ENCODE data around the gene JSRP1. TPM values are rescaled to one million over a fixed set of nuclear protein-coding genes. Genes with fewer than 3 reads are reported as not detected.

Gene JSRP1
- total RNA-seq: not detected

DNA sequence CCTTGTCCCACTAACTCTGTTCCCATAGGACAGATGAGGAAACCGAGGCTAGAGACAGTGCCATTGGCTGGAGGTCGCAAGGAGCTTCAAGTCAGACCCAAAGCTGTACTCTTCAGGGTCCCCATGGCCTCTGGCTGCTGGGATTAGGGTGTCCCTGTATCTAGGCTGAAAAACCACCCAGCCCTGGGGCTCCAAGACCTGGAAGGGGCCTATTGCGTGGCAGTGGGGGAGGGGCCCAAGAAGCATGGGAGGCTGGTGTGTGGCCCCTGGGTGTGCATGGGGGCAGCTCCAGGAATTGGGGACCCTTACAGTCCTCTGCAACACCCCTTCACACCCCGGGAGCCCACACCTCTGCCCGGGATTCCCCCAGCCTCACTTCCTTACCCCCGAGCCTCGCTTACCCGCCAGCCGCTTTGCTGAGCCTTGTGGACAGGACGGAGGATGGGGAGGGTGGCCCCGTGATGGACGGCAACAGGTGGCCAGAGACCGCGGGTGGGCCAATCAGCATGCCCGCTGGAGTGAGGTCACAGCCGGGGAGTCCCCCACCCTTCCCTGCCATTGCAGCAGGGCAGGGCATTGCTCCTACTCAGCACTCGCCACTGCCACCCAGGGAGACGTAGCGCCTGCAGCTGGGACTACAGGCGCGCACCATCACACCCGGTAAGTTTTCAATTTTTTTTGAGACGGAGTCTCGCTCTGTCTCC lies at the start of gene JSRP1:
Gene JSRP1 (minus strand): TSS at position 436 of the 704 bp plus-strand sequence. CDS start 1,103 bp downstream, outside the sequence.

GRCh38 chr19:2282062-2282861 lies 26.0 kb upstream of the JSRP1 start, which contains the start of gene PEAK3:
Gene PEAK3, minus strand, starts transcription at chr19:2282175. Its CDS starts 1,244 bp downstream, at chr19:2280931.

DNA sequence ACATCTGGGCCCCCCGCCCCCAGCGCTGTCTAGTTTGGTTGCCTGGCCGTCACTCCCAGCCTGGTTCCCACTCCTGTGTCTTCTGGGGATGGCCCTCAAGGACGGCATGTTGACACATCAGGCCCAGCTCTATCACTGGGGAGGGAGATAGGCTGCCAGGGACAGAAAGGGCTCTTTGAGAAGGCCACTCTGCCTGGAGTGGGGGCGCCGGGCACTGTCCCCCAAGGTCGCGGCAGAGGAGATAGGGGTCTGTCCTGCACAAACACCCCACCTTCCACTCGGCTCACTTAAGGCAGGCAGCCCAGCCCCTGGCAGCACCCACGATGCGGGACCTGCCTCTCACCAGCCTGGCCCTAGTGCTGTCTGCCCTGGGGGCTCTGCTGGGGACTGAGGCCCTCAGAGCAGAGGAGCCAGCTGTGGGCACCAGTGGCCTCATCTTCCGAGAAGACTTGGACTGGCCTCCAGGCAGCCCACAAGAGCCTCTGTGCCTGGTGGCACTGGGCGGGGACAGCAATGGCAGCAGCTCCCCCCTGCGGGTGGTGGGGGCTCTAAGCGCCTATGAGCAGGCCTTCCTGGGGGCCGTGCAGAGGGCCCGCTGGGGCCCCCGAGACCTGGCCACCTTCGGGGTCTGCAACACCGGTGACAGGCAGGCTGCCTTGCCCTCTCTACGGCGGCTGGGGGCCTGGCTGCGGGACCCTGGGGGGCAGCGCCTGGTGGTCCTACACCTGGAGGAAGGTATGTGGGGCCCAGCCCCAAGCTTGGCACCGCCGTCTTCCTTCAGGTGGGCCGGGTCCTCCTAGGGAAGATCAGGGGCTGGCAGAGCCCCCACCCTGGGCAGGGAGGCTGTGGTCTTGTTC lies 7.0 kb downstream of the JSRP1 start, which contains the start of gene AMH:
Gene AMH (plus strand): TSS at position 314 of the 857 bp plus-strand sequence. CDS start 10 bp downstream, at position 324.

GRCh38 chr19:2236314-2237050 lies 19.7 kb downstream of the JSRP1 start, which contains the start of the genes PLEKHJ1 and SF3A2:
Gene PLEKHJ1, minus strand, starts transcription at chr19:2236329. Its CDS starts 81 bp downstream, at chr19:2236248.
Gene SF3A2, plus strand, starts transcription at chr19:2236824. Its CDS starts 6,595 bp downstream, at chr19:2243419.

Small RNAs within 50 kb of the gene (small RNA-seq; reads per million reads assigned to genes)
- gene MIR1227: not detected

Other genes starting within 250 kb of the JSRP1 start
- 59.3 TPM for gene BTBD2, start 240.7 kb downstream of the JSRP1 start, total RNA-seq
- 20.8 TPM for gene MKNK2, start 205.2 kb downstream of the JSRP1 start, total RNA-seq
- 15.5 TPM for gene MOB3A, start 160.1 kb downstream of the JSRP1 start, total RNA-seq
- 8.5 TPM for gene IZUMO4, start 159.5 kb downstream of the JSRP1 start, total RNA-seq
- 78.4 TPM for gene AP3D1, start 104.9 kb downstream of the JSRP1 start, total RNA-seq
- gene DOT1L, start 92.5 kb downstream of the JSRP1 start, total RNA-seq: 7.6 TPM
- gene PLEKHJ1, start 20.1 kb downstream of the JSRP1 start, total RNA-seq: 49.8 TPM
- gene SF3A2, start 19.6 kb downstream of the JSRP1 start, total RNA-seq: 26.1 TPM
- 1.8 TPM for gene AMH, start 7.1 kb downstream of the JSRP1 start, total RNA-seq
- gene PEAK3, start 25.8 kb upstream of the JSRP1 start, total RNA-seq: not detected
- 5.8 TPM for gene LINGO3, start 51.7 kb upstream of the JSRP1 start, total RNA-seq
- 84.0 TPM for gene LSM7, start 72.2 kb upstream of the JSRP1 start, total RNA-seq
- 29.3 TPM for gene SPPL2B, start 72.3 kb upstream of the JSRP1 start, total RNA-seq
- gene TMPRSS9, start 103.8 kb upstream of the JSRP1 start, total RNA-seq: 0.23 TPM
- gene TIMM13, start 171.2 kb upstream of the JSRP1 start, total RNA-seq: 23.1 TPM
- 45.0 TPM for gene LMNB2, start 200.5 kb upstream of the JSRP1 start, total RNA-seq
- gene GADD45B, start 219.7 kb upstream of the JSRP1 start, total RNA-seq: 5.5 TPM